ENCODE data around the gene VAMP5. TPM values are rescaled to one million over a fixed set of nuclear protein-coding genes. Genes with fewer than 3 reads are reported as not detected.

The VAMP5 gene
- total and polyA plus RNA-seq, 10 of the 15 experiments (the other 5 are each of a cell fraction or from before 2014, with no cell fraction given), result 3.8 to 52.7 (median 24.1) TPM

GRCh38 chr2:85604568-85605339 is 20.5 kb downstream of the VAMP5 start (continued):
- TF ChIP-seq PRDM15 (CRISPR knock-in tag; IDR thresholded peaks at IDR 0.05), result no peak
- no peak for TF ChIP-seq ZZZ3 (IDR thresholded peaks at IDR 0.05; ENCODE audit: control insufficient read depth, insufficient read length, low read depth)
- no peak for TF ChIP-seq NFYB (IDR thresholded peaks at IDR 0.05; ENCODE audit: insufficient read depth, low read depth, low read length)
- TF ChIP-seq ZBTB33 (IDR thresholded peaks at IDR 0.05), result no peak
- TF ChIP-seq PKNOX1 (IDR thresholded peaks at IDR 0.05), result no peak

All from GM12878 (cell line).